ENCODE results near the gene TMC5. TPM values are rescaled to one million over a fixed set of nuclear protein-coding genes. Genes with fewer than 3 reads are reported as not detected.

The TMC5 gene
- total RNA-seq, 1 experiment from 2014 or later: 52.5 TPM

GRCh38 chr16:19438739-19439138 lies 21.1 kb downstream of the TMC5 start:
- H4K20me1 ChIP-seq (ENCODE audit: insufficient read depth): no peaks in the 10 kb centered on the region; the same call in 1 of the 2 replicates
- no peak overlapping the region for H3K4me3 ChIP-seq
- H3K27ac ChIP-seq: no peak overlapping the region
- no peak for DNase-seq
- H3K4me2 ChIP-seq: no peak overlapping the region
- peaks cover 46% of the 10 kb centered on the region for H3K79me2 ChIP-seq (ENCODE audit: low read depth)
- peaks cover 72% of the 10 kb centered on the region for H3K36me3 ChIP-seq (ENCODE audit: low read depth)
- ChIA-PET POLR2A (ENCODE audit: unreplicated experiment) (interaction anchor here (0.6 kb wide), 1 partner anchor 56 kb away, joined by 3 read pairs; no protein-coding TSS in a partner anchor), CTCF (no interaction called here)
- H3K9me2 ChIP-seq (ENCODE audit: insufficient read depth): no peaks in the 10 kb centered on the region; the same call in 1 of the 2 replicates
- intact Hi-C loops (cut with micrococcal nuclease; ENCODE audit: unreplicated experiment): no loop called here
- no peak for TF ChIP-seq CTCF (conservative IDR thresholded peaks at IDR 0.05)
- TF ChIP-seq EZH2 (IDR thresholded peaks at IDR 0.05; ENCODE audit: low read depth): no peak
- no peaks in the 10 kb centered on the region for H3K27me3 ChIP-seq (ENCODE audit: insufficient read depth, low read depth)
- no peaks in the 10 kb centered on the region; the same call in 1 of the 2 replicates for H3F3A ChIP-seq (ENCODE audit: insufficient read depth, low read depth)
- BruUV-seq (replicated peaks): no TSS peak
- H3K4me1 ChIP-seq (replicated peaks; ENCODE audit: insufficient read depth): peaks cover 6% of the 10 kb centered on the region; the same call in 1 of the 2 replicates
- H2AFZ ChIP-seq: no peak overlapping the region
- no peaks in the 10 kb centered on the region for H3K9me3 ChIP-seq (ENCODE audit: insufficient read depth, low read depth)

GRCh38 chr16:19439483-19439882 lies 21.8 kb downstream of the TMC5 start:
- no TSS peak for BruUV-seq (replicated peaks)
- no peaks in the 10 kb centered on the region; the same call in 1 of the 2 replicates for H3K9me2 ChIP-seq (ENCODE audit: insufficient read depth)
- H4K20me1 ChIP-seq (ENCODE audit: insufficient read depth): no peaks in the 10 kb centered on the region; the same call in 1 of the 2 replicates
- H3K36me3 ChIP-seq (ENCODE audit: low read depth): peaks cover 78% of the 10 kb centered on the region
- no peaks in the 10 kb centered on the region; the same call in 1 of the 2 replicates for H3F3A ChIP-seq (ENCODE audit: insufficient read depth, low read depth)
- H3K4me1 ChIP-seq (replicated peaks; ENCODE audit: insufficient read depth): peaks cover 6% of the 10 kb centered on the region; the same call in 1 of the 2 replicates
- H3K4me2 ChIP-seq: no peak overlapping the region
- no peak for TF ChIP-seq EZH2 (IDR thresholded peaks at IDR 0.05; ENCODE audit: low read depth)
- no peaks in the 10 kb centered on the region for H3K27me3 ChIP-seq (ENCODE audit: insufficient read depth, low read depth)
- peaks cover 52% of the 10 kb centered on the region for H3K79me2 ChIP-seq (ENCODE audit: low read depth)
- no peak overlapping the region for H3K27ac ChIP-seq
- H3K9me3 ChIP-seq (ENCODE audit: insufficient read depth, low read depth): no peaks in the 10 kb centered on the region
- ChIA-PET POLR2A (ENCODE audit: unreplicated experiment) (no interaction called here), CTCF (interaction anchor here (0.6 kb wide), 1 partner anchor 258 kb away, joined by 3 read pairs; no protein-coding TSS in a partner anchor)
- DNase-seq: no peak
- H2AFZ ChIP-seq: no peak overlapping the region
- intact Hi-C loops (cut with micrococcal nuclease; ENCODE audit: unreplicated experiment): no loop called here
- H3K4me3 ChIP-seq: no peak overlapping the region

GRCh38 chr16:19443659-19444058 lies 26.0 kb downstream of the TMC5 start:
- Histone ChIP-seq H3K4me1 (replicated peaks; ENCODE audit: insufficient read depth) (peaks cover 12% of the 10 kb centered on the region; the same call in 1 of the 2 replicates), H3K27me3 (ENCODE audit: insufficient read depth, low read depth) (no peaks in the 10 kb centered on the region), H3K79me2 (ENCODE audit: low read depth) (peaks cover 52% of the 10 kb centered on the region), H3K27ac (no peak overlapping the region), H2AFZ (no peak overlapping the region), H3F3A (ENCODE audit: insufficient read depth, low read depth) (peaks cover 4% of the 10 kb centered on the region), H4K20me1 (ENCODE audit: insufficient read depth) (no peaks in the 10 kb centered on the region; the same call in 1 of the 2 replicates), H3K4me3 (no peak overlapping the region), H3K4me2 (no peak overlapping the region), H3K9me2 (ENCODE audit: insufficient read depth) (no peaks in the 10 kb centered on the region; the same call in 1 of the 2 replicates), H3K9me3 (ENCODE audit: insufficient read depth, low read depth) (peaks cover 5% of the 10 kb centered on the region; the same call in 1 of the 2 replicates), H3K36me3 (ENCODE audit: low read depth) (peaks cover 67% of the 10 kb centered on the region)
- BruUV-seq (replicated peaks): no TSS peak
- ChIA-PET POLR2A (ENCODE audit: unreplicated experiment) (no interaction called here), CTCF (no interaction called here)
- no peak for TF ChIP-seq EZH2 (IDR thresholded peaks at IDR 0.05; ENCODE audit: low read depth)
- TF ChIP-seq CTCF (conservative IDR thresholded peaks at IDR 0.05): no peak
- no peak for DNase-seq
- intact Hi-C loops (cut with micrococcal nuclease; ENCODE audit: unreplicated experiment): no loop called here
